GM19397 (cell line): ENCODE data around the gene NPM1.

ENCODE experiments used
- ATAC-seq: cut with Tn5 transposase; IDR thresholded peaks from one replicate; pipeline ENCODE4 v1.9.1; 2021; ENCODE audit warnings: mild to moderate bottlenecking, moderate library complexity; ENCODE audit not compliant: unreplicated experiment

NPM1 gene

DNA sequence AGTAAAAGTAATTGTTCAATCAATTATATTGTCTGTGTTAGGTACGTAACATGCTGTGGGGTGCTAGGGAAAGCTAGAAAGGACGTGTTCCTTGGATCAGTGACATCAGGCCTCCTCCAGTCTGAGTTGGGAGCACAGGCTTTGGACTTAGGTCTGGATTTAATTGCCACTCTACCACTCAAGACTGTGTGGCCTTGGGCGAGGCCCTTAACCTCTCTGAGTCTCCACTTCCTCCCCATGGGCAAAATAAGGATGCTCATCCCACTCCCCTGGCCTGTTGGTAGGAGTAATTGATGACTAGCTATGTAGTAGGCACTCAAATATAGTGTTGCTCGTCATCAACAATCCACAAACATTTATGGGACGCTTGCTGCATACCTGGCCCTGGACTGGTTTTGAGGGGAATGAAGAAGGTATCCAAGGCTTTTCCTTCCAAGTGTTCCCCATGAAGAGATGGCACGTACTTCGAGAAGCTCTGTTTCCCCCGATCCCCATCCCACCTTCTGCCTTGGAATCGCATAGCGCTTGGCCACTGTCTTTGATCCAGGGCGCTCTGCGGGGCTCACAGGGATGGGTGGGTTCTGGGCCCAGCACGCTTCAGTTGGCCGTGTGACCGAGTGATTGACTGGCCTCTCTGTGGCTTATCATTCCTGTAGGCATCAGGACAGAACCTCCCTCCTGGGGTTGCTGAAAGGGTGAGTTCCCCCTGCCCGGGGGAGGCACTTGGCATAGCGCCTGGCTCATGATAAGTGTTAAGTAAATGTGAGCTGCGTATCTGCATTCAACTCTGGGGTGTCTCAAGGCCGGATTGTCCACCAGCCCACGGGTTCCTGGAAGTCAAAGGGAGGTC lies 39.9 kb downstream of the NPM1 start:
- no peak for ATAC-seq

DNA sequence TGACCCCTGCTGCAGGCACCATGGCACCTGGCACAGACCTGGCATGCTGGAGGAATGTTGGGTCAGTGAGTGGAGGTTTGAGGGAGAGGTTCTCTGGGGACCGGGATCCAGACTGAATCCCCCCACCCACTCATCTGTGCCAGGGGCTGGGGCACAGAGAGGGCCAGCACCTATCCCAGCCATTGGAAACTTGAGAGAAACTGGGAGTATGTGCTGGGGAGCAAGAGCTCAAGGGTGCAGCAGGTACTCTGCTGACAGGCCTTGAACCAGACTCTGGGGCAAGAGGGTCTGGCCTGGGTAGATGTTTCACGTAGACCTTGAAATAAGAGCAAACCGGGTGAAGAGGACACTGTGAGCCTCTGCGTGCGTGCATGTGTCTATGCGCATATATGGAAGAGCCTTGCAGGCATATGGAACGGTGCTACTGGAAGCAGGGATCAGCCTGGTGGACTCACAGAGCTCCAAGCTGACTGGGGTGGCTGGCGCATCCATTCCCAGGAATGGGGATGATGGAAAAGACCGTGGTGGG lies 40.6 kb downstream of the NPM1 start:
- ATAC-seq = no peak

DNA sequence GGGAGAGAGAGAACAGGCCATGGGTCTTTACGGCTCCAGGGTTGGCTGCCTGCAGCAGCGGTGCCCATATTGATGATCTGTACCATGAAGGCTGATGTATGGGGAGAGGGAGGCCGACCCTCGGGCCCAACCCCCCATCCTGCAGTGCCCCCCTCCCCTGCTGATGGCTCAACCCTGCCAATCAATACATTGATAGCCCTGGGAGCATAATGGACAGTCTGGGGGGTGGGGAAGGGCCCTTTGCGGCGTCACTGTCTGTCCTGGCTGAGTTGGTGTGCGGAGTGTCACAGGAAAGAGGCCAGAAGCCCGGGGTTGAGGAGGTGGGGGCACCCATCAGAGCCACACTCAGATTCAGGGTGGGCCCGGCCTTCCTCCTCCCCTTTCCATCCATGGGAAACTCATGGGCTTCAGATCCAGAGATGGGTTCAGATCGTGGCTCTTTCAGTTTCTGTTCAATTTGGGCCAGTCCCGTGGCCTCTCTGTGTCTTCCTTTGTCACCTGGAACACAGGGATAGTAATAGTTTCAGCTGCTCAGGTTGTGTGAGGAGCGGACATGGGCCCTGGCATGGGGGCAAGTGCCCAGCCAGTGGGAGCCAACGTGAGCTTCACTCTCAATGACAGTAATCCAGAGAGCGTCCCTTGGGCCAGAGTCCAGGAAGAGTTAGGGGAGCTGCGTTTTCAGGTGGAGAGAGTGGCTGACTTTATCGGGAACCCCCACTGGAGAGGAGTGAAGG lies 41.3 kb downstream of the NPM1 start:
- no peak for ATAC-seq

DNA sequence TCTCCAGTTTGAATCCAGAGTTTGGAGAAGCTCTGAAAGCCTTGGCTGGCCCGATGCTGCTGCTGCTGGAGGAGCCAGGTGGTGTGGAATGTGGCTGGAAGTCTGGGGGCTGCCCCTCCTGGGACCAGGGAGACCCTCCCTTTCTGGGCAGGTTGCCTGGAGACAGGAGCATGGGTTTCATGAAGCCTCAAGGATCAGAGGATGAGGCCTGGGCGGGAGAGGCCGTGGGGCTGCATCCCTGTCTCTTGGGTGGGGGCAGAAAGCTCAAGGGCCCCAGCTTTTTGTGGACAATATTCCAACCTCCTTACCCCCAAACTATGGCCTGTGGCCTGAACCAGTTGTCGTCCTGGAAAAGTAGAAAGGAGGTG lies 41.9 kb downstream of the NPM1 start:
- no peak for ATAC-seq

DNA sequence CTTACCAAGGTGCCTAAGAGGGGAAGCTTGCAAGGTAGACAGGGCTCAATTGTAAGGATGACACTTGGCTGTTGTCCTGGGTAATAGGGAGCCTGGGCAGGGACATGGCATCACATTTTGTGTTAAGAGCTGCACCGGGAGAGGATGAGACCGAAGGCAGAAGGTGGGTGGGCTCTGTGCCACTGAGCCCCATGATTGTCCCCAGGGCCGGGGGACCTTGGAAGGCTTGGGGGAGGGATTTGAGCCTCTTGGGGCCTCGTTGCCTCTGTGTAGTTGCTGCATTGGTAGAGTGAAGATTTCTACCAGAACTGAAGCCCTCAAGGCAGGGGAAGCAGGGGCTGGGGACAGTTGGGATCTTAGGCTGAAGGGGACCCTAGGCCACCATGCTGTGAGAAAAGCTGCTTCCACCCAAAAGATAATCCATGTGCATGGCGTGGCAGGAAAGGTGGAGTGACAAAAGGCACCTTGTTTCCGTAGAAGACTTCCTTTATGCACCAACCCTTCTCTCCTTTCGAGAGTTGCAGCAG lies 43.7 kb downstream of the NPM1 start:
- no peak for ATAC-seq

DNA sequence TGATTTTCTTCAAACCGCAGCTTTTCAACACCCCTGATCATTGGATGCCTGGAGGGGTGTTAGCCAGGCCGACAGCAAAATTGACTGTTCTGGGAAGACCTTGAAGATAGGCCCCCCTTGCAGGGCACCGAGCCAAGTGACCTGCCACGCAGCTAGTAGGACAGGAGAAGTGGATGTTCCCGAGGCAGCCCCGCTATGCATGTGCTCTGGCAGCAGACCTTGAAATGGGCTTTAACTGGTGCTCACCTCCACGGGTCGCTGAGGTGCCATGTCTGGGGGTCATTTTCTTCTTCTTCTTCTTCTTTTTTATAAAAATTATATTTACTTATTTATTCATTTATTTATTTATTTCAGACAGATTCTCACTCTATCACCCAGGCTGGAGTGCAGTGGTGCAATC lies 44.4 kb downstream of the NPM1 start:
- ATAC-seq = no peak

DNA sequence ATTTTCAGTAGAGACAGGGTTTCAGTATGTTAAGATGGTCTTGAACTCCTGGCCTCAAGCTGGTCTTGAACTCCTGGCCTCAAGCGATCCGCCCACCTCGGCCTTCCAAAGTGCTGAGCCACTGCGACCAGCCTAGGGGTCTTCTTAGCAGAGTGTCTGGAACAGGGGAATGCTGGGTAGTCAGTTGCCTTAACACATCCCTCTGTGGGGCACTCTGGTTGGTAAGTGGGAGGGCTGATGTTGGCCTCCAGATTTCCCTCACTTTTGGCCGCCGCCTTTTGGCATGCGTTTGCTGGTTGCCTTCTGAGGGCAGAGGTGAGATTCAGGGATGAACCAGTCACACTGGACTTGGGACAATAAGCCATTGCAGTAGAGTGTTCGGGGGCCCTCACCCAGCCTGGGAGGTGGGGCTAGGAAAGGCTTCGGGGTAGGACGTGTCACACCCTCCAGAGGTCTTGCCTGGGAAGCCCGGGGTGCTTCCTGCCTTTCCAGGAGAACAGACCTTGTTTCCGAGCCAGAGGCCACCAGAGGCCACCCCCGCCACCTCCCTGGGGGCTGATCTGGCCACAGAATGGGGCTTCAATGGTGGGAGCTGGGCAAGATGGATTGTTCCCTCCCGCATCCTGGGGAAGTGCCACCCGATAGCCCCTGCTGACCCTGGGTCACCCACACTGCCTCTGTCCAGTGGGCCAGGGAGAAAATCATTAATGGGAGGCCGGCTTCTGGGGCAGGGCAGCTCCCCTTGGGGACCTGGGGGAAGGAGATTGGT lies 45.1 kb downstream of the NPM1 start:
- ATAC-seq = no peak

DNA sequence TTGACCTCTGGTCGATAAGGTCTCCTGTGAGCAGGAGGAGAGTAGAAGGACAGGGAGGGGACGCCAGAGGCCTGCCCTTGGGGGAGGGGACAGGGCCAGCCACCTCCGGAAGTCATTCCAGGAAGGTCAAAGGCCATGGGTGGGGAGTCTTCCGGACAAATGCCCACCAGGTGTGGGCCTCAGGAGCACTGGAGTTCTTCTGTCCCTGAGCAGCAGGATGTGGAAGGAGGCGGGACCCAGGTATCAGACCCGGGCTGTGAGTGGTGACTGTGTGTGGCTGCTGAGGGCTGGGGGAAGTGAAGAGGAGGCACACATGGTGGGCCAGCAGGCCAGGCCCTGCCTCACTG lies 45.7 kb downstream of the NPM1 start:
- ATAC-seq = no peak

DNA sequence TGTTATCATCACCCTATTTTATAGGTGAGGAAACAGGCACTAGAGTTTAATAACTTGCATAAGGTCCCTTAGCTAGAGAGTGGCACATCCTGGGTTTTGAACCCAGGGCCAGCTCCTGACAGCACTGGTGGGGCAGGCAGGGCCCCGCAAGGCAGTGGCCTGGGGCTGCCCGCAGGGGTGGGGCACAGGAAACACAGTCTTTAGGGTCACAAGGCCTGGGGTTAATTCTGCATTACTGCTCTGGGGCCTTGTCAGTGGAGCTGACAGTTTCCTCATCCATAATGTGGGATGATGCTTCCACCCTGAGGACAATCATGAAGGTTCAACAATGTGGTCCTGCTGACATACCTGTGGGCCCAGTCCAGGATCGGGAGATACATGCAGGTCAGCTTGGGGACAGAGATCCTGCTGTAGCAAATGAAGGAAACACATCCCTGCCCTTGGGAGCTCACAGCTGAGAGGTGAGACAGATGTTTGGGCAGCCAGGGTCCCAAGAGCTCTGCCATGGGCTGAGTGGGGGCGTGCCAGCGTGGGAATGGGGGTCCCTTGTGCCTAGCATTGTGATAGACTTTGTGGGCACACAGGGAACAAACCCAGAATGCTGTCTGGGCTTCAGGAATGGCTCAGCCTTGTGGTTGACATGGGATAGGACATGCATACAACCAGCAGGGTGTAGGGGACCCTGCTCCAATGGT lies 46.5 kb downstream of the NPM1 start:
- no peak for ATAC-seq

DNA sequence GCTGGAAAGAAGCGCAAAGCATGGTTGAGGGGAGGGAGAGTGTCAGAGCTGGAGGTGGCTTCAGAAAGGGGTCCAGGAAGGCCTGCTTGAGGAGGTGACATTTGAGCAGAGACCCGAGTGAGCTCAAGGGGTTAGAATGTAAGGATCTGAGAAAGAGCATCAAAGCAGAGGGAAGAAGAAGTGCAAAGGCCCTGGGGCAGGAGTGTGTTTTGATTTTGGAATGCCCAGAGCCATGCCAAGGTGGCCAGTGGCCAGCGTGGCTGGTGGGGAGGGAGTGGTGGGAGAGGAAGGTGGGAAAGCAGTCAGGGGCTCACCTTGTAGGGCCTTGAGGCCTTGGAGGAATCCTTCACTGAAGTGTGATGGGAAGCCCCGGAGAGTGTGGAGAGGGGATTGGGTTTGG lies 47.2 kb downstream of the NPM1 start:
- ATAC-seq = no peak

DNA sequence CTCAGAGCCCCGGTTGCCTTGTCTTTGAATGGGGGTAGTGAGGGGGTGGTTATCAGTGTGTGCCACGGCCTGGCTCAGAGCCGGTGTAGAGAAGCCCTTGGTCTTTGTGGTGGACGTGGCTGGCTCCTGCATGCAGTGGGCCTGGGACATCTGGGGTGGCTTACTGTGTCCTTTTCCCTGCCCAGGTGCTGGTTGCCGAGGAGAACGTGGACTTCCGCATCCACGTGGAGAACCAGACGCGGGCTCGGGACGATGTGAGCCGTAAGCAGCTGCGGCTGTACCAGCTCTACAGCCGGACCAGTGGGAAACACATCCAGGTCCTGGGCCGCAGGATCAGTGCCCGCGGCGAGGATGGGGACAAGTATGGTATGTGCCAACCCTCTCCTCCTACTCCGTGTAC lies 48.3 kb downstream of the NPM1 start:
- no peak for ATAC-seq

DNA sequence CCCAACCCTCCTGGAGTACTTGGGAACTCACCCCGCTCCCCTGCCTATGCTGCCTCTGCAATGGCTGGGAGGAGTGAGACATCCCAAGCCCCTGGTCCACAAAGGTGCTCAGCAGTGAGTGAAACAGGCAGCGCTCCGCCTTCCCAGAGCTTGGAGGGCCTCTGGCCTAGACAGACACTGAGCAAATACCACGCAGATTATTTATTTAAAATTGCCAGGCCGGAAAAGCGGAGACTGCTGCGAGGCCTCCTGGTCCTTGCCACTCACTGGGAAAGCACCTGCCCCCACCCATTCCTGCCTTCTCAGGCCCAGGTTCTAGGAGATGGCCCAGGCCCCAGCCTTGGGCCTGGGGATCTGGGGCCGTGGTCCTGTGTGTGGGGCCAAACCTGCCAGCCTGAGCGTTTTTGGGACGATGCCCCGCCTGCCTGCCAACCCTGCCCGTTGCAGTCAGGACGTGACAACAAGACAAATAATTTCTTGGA lies 49.2 kb downstream of the NPM1 start:
- no peak for ATAC-seq

DNA sequence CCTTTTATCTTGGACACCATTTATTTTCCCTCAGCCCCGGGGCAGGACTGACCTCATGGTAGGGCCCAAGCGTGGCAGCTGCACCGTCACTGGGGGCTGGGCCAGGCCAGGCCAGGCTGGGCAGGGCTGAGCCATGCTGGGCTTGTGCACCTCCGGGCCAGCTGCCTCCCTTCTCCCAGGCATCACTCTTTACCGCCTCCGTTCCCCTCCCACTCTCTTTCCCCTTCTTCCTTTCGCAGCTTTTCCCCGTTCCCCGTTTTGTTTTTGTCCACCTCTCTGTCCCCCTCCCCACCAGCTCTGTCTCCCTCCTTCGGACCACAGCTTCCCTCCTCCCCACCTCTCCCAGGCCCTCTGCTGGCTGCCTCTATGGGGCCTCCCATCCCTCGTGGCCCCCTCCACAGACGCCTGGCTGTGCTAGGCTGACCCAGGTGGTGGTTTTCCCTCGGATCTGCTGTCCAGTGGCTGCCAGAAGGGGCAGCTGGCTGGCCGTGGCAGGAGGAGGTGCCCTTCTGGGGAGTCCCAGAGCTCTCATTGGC lies 49.7 kb downstream of the NPM1 start:
- ATAC-seq = no peak

DNA sequence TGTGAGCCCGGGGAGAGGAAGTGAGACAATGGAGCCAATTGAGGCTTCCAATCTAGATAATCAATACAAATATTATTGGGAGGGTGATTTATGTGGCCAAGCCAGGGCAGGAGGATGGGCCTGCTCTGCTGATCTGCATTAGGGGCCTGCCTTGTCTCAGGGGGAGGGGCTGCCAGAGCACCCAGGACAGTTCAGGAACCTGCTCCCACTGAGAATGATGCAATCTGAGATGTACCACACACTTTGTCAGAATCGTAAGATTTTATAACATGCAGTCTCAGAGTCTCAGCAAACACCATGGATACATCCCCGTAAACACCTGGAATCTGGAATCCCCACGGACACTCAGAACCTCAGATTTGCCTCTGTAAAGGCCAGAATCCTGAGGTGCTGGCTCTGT lies 51.1 kb downstream of the NPM1 start:
- ATAC-seq = no peak

DNA sequence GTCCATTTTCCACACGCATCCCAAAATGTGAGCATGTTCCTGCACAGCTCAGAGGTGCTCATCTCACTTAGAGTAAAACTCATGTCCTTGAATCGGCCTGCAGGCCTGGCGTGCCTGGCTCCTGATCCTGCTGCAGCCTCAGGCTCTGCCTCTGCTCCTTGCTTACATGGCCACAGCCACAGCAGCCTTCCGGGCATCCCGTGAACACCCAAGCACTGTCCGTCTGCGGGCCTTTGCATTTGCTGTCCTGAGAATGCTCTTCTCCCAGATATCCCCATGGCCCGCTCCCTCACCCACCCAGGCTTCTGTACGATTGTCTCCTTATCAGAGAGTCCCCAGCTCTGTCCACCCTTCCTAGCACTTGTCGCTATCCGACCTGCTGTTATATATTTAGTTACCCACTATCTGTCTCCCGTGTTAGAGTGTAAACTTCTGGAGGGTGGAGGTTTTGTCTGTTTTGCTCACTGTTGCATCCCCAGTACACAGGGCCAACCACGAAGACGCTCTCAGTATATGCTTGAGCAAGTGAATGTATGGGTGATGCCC lies 53.7 kb downstream of the NPM1 start:
- no peak for ATAC-seq

DNA sequence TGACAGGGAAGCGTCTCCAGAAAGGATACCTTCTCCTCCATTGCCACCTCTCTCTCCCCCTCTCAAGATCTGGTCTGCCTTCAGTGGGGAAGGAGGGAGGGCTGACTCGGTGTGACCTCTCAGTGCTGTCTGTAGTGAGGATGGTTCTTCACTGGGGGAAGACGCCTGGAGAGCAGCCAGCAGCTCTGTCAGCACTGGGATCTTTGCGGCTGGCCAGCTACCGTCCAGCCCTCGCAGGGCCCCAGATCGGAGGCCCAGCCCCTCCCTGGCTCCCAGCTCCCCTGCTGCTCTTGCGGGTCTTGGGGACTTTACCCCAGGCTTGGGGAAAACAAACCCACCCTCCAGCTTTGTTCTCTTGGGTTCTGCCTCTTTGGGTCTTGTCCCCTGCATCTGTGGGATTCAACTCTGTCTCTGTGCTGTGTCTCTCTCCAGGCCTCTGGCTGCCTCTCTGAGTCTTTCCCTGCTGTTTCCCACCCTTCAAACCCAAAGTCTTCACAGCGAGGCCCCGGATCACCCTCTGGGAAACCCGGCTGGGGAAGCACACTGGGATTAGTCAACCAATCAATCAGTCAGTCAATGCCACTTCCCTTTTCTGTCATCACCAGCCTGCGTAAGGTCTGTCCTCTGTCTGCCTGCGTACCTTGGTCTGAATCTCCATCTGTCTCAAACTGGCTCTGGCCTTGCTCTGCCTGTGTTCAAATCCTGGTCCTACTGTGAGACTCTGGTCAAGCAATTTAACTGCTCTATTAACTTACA lies 54.8 kb downstream of the NPM1 start:
- no peak for ATAC-seq

DNA sequence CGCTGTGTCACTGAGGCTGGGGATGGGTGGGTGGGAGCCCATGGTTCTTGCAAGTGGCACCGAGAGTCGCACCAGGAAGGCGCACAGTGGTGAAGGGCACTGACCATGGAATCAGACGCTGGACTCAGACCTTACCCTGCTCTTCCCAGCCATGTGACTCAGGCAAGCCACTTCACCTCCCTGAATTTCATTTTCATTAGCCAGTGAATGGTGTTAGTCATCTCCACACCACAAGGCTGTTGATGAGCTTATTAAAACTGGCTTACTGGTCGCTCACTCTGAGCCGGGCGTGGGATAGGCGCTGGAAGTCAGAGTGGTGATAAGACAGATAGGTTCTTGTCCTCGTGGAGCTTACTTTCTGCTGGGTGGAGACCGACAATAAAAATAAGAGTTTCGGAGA lies 56.9 kb downstream of the NPM1 start:
- ATAC-seq = no peak

DNA sequence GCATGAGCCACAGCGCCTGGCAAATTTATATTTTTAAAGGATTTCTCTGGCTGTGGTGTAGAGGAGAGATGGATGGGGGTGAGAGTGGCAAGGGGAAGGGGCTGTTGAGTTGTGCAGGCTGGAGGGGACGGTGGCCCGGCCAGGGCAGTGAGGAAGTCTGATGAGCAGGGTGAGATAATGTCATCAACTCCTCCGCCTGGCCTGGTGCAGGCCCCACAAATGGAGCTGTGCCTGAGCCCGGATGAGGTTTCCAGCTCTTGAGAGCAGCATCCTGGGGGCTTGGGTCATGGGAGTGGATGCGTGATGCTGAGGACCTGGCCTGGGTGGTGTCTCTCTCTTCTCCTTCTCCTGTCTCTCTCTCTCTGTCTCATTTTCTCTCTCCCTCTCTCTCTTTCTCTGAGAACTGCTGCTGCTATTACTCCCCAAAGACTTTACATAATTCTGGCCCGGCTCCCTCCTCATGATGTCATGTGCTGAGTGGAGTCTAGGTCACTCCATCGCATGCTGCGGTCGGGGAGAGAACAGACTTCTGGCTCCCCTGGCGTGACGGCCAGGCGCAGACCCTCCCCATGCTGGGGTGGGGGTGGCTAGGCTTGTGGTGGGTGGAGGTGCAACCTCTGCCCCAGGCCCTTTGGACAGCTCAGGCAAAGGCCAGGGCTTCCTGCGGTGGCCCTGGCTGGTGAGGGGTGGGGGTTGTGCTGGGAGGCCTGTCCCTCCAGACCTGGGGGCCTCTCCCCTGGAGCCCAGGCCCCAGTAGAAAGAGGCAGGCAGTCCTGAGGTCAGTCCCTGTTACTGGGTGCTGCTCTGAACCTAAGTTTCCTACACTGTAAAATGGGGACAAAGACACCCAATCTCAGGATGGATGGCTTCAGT lies 58.2 kb downstream of the NPM1 start:
- ATAC-seq = no peak
